ENCODE results near the gene AKT2.

The AKT2 gene

DNA sequence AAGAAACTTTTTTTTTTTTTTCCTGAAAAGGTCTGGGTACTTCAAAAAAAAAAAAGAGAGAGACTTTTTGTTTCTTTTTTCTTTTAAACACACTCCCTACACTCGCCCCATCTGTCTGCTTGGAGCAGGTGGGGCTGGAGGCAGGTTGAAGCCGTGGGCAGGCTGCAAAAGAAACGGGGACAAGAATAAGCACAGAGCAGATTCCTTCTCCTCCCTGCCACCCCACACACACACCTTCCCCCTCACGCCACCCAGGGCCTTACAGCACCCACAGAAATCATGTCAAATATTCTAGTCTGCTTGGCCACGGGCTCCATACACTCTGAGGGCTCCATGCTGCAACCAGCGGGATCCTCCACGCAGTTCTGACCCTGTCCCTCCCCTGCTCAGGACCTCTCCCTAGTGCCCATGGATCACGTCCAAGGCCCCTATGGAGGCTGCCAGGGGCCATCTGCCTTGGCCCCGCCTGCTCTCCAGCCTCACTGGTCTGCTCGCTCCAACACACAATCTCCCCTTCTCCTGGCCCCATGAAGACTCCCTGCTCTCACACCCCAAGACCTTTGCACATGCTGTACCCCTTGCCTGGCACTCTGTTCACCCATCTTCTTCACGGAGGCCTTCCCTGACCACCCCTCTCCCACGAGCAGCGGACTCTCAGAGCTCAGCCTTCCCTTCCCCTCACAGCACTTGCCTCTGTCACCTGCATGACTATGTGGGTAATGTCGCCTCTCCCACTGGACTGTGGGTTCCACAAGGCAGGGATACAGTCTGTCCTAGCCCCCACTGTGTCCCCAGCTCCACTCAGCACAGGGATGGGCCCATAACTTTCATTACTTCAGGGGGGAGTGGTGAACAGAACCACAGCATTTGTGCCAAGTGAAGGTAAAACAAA lies 11.4 kb downstream of the AKT2 start:
- DNase-seq (ENCODE audit: low read depth in 2 of 2): no peak

DNA sequence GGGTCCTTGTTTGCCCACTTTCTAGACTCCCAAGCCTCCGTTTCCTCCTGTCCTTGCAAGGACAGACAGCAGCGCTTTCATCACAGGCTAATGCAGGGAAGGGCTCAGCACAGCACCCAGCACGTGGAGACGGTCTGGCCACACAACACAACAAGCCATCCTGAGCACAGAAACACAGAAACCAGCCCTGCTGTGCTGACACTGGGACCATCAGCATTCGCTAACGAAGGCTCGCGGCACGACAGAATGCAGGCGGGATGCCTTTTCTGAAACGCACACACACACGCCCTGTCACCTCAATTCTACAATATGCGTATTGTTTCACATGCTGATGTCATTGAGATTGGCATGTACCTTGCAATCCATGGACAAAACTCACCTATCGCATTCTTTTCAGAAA lies 12.9 kb downstream of the AKT2 start:
- DNase-seq (ENCODE audit: low read depth in 2 of 2): no peak

DNA sequence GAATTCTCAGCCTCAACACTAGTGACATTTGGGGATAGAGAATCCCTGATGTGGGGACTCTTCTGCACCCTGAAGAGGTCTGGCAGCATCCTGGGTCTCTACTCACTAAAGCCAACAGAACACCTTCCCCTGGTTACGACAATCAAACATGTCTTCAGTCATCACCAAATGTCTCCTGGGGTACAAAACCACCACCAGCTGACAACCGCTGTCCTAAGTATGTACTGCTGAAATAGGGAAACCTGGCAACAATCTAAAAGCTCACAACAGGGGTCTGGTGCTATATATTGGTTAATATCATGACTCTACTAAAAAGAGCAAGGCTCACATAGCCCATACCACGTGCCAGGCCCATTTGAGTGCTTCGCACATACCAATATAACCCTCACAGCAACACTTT lies 13.4 kb downstream of the AKT2 start:
- no peak for DNase-seq (ENCODE audit: low read depth in 2 of 2)

DNA sequence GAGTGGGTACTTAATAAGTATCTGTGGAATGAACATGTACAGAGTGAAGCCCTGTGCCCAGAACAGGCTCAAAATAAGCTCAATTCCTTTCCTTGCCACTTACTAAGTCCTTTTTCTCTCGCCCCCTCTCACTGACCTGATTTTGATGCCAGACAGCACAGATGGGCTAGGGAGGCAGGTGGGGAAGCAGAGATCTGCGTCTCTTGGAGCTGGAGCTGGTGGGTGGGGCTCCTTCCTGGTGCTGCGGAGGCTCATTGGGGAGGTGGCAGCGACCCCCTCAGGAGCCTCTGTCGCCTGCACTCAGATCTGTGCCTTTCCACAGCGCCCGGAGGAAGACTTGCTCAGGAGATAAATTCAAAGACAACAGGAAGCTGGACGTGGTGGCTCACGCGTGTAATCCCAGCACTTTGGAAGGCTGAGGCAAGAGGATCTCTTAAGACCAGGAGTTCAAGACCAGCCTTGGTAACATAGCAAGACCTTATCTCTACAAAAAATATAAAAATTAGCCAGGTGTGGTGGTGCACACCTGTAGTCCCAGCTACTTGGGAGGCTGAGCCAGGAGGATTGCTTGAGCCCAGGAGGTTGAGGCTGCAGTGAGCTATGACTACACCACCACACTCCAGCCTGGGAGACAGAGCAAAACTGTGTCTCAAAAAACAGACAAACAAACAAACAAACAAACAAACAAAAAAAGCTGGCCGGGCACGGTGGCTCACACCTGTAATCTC lies 14.6 kb downstream of the AKT2 start:
- DNase-seq (ENCODE audit: low read depth in 2 of 2): no peak

DNA sequence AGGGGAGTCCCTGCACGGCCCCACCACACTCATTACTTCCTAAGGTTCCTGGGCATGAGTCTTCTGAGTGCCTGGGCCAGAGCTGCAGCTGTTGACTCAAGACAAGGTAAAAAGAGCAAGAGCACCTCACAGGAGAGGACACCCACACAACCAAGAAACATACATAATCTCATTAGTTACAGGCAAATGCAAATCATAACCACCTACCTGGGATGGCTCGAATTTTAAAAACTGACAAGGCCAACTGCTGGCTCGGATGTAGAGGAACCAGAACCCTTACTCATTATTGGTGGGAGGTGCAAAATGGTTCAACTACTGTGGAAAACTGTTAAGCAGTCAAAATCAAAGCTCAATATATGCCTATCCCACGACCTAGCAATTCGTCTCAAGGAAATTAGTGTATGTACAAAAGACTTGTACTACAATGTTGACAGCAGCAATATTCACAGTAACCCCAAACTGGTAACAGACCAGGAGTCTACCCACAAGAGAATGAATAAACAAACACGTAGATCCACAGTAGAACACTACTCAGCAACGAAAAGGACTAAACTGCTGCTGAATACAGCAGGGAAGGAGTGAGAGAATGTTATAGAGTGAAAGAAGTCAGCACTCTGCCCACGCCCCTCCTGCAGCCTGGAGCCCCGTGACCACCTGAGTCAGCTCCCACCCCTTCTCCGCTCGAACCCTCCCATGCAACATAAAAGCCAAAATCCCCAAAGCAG lies 15.8 kb downstream of the AKT2 start:
- no peak for DNase-seq (ENCODE audit: low read depth in 2 of 2)

DNA sequence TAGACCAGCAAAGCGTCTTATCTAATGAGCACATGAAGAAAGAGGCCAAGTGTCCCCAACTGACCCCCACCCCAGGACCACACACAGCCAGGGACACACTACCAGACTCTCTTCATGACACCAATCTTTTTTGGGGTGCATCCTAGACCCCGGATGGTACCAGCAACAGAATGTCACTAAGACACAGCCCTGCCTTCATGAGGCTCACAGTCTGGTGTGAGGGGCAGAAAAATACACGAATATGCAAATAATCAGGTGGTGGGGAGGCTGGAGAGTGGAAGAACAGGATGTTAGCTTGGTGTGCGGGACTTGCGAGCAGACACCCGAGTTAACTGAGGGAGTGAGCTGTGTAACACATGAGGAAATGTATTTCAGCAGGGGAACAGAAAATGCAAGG lies 17.5 kb downstream of the AKT2 start:
- no peak for DNase-seq (ENCODE audit: low read depth in 2 of 2)

DNA sequence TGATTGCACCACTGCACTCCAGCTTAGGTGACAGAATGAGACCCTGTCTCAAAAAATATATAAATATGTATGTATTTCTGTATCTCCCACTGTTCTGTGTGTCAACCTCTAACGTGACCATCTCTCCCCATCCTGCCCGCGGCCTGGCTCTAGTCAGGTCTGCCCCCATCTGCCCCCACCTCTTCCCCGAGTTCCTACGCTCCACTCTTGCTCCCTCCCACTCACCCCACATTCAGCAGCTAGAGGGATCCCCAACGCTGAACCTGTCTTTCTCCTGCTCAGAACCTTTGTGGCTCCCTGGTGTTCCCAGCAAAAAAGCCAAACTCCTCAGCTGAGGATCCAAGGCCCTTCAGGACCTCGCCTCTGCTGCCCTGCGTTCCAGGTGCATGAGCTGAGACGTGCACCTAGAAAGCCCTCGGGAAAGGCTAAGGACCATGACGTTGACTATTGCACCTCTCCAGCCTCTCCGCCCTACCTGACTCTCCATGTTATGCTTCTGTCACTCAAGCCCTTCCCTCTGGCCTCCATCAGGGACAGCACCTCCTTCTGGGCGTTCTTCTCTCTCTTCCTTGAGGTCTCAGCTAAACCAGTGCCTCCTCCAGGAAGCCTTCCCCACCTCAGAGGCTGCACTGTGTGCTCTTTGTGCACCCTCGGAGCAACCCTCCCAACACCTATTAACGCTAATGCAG lies 18.1 kb downstream of the AKT2 start:
- no peak for DNase-seq (ENCODE audit: low read depth in 2 of 2)

DNA sequence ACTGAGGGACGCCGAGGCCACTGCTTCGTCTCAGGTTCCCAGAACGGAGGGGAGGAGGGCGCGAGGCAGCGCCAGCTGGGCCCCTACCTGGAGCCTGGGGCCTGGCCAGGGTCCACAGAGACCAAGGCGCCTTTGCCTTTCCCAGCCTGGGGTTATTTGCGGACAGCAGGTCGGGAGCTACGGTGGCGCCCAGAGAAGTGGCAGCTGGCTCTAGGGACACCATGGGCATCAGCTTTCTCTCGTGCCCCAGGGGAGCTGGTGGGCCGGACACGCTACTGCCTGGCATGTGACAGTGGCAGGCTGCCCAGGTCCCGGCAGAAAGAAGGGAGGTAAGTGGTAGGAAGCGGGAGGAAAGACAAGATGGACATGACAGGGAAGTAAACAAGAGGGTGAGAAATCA lies 19.0 kb downstream of the AKT2 start:
- no peak for DNase-seq (ENCODE audit: low read depth in 2 of 2)

DNA sequence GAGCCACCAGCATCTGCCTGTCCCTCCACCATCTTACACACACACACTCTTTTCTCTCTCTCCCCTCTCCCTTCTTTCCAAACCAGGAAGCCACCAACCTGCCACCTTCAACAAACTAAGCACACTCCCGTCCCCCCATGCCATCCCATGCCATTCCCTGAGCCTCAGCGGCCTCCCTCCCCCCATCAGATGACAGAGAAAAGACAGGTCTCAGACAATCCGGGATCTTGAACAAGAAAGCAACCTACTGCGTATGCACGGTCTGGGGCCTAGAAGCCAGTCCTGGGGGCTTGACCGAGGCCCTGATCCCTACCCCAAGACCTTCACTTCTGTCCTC lies 19.4 kb downstream of the AKT2 start:
- no peak for DNase-seq (ENCODE audit: low read depth in 2 of 2)

DNA sequence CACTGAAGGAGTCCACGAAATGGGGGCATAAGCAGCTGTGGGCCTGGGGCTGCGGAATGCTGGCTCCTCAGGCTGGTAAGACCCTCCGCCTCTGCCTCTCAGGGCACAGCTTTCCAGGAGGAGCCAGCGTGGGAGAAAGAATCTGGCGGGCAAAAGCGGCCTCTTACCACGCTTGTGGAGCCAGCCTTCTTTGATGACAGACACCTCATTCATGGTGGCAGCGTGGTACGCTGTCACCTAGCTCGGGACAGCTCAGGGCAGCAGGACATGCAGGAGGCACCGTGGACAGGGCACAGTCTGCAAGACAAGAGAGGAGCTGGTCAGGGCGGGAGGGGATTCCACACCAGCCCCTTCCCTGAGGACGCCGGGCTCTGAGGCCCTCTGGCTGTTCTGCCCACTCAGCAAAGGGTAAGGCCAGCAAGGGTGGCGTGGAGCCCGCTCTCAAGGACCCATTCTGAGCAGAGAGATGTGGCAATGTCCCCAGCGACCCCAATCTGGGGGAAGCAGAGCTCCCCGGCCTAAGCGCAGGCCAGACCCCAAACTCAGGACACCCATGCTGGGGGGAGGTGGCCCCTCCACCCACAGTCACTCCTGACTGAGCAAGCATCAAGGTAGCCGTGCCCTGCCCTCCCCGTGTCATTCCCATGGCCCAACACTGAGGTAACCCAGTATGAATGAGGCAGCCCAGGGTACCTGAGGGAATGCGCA lies 19.9 kb downstream of the AKT2 start:
- DNase-seq (ENCODE audit: low read depth in 2 of 2): no peak

DNA sequence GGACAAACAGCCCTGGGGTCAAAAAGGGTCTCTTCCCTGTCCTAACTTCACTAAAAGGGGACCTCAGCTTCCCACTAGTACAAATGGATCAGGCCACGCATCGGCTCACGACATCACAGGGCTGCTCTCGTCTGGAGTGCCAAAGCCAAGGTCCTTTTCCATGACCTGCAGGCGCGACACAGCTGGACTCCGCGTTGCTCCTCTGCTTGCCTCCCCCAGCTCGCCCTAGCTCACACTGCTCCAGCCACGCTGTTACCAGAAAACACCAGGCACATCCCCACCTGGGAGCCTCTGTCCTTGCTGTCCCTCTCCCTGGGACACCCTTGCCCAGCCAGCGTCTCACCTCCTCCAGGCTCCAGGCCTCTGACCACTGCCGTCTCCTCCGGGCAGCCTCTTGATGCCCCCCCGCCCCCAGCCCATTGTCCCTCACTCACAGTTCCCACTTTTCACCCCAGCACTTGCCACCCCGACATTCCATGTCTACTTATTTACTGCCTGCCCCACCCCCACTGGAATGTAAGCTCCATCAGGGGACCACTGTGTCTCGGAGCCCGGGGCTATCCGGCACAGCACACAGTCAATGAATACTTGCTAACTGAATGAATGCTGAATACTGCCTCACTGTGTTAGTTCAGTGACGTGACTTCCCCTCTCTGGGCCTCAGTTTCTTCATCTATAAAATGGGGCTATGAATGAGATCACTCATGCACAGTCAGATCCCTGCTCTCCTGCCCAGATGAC lies 20.7 kb downstream of the AKT2 start:
- no peak for DNase-seq (ENCODE audit: low read depth in 2 of 2)

DNA sequence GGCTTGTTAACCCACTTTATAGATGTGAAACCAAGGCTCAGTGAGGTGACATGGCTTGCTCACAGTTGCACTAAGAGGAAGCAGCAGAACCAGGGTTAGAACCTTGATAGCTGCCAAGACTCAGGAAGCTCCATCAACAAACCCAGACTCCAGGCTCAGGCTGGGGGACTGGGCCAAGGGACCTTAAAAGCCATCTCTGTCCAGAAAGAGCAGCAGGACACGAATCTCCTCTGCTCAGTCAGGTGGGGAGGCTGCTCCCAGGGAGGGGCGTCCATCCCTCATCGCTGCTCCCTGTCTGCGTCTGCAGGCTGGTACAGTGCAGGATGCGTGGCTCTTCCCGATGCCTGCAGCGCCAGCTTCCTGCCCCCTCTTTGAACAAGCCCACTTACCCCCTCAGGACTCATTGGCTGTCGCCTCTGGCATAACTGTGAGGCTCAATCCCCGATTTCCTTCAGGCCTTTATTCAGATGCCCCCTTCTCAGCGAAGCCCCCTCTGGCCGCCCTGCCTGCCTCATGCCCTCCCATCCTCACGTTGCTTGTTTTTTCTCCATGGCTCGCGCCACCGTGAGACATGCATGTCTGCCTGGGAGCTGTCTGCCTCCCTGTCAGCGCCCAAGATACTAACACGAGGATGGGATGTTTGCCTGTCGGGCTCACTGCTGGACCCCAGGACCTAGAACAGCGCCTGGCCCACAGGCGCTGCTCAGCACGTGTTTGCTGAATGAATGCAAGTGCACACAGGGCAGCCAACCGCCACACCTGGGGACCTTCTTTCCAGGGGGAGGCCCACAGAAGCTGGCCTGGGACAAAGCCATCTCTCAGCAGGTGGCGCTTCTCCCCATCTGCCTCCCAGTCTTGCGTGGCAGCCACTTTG lies 21.5 kb downstream of the AKT2 start:
- no peak for DNase-seq (ENCODE audit: low read depth in 2 of 2)

DNA sequence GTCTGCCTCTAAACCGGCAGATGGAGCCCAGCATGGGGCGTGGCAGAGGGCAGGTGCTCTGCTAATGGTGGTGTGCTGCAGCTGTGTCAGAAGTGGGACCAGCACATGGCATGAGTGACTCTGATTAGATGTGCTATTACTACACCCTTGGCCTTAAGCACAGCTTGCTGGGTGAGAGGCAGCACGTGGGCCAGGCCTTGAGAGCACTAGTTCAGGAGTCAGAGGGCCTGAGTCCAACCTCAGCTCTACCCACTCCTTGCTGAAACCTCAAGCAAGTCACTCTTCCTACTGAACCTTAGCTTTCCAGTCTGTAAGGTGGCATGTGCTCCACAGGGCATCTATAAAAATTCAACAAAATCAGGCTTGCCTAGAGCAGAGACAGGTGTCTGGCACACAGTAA lies 22.7 kb downstream of the AKT2 start:
- no peak for DNase-seq (ENCODE audit: low read depth in 2 of 2)

DNA sequence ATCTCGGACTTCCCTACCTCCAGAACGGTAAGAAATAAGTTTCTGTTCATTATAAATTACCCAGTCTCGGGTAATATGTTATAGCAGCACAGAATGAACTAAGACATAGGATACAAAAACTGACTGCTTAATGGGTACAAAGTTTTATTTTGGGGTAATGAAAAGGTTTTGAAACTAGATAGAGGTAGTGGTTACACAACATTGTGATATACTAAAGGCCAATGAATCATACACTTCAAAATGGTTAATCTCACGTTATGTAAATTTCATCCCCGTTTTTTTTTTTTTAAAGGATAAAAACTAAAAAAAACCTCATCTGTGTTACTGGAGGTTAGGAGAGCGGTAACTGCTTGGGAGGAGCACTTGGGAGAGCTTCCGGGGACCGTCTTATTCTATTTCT lies 23.5 kb downstream of the AKT2 start:
- DNase-seq (ENCODE audit: low read depth in 2 of 2): no peak

DNA sequence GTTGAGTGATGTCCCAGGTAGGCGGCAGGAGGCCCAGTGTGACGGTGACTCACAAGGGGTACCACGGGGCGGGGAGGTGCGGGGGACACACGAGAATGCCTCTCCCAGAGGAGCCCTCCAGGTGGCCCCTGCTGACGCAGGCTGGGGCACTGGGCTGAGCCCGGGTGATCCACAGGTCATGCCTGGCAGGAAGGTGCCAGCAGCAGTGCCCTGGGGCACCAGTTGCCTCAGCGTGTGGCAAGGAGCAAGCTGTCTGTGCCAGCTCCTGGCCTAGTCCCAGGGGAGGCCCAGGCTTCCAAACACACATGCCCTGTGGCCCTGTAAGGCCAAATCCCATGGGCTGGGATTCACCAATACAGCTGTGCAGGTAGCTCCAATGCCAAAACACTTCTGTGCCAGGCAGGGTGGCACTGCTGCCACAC lies 28.0 kb downstream of the AKT2 start:
- DNase-seq (ENCODE audit: low read depth in 2 of 2): no peak

DNA sequence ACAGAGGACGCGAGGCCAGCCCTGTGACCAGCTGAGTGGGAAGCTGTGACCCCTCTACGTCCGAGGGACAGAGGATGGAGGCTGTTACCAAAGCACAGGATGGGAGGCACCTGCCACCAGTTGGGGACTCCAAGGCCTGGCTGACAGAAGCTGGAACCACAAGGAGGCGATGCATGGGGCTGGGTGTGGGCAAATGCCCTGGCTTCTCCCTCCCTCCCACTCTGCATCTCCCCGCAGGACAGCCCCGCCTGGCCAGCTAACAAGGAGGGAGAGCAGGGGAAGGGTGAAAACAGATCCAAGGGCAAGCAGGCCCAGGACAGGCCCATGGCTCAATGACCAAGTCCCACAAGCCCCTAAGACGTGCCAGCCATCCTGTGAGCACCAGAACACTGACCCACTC lies 28.6 kb downstream of the AKT2 start:
- no peak for DNase-seq (ENCODE audit: low read depth in 2 of 2)

DNA sequence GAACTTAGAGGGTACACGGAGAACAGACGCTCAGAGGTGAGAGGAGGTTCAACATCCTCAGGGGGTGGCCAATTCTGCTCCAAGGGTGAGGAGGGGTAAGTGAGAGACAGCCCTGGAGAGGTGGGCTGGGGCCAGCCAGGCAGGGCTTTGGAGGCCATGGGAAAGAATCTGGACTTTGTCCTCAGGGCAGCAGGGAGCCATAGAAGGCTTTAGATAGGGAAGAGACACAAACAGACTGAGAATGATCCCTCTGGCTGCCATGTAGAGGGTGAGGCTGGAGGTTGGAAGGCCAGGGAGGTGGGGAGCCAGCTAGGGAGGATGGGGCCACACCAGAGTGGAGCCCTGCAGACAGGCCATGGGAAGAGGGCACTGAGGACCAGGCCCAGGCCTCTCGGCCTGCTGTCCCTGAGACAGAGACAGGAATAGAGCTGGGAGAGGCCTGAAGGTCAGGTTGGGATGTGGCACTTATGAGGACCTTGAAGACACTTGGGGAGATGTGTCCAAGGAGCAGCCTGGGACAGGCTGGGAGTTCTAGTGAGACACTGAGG lies 29.5 kb downstream of the AKT2 start:
- DNase-seq (ENCODE audit: low read depth in 2 of 2): no peak

DNA sequence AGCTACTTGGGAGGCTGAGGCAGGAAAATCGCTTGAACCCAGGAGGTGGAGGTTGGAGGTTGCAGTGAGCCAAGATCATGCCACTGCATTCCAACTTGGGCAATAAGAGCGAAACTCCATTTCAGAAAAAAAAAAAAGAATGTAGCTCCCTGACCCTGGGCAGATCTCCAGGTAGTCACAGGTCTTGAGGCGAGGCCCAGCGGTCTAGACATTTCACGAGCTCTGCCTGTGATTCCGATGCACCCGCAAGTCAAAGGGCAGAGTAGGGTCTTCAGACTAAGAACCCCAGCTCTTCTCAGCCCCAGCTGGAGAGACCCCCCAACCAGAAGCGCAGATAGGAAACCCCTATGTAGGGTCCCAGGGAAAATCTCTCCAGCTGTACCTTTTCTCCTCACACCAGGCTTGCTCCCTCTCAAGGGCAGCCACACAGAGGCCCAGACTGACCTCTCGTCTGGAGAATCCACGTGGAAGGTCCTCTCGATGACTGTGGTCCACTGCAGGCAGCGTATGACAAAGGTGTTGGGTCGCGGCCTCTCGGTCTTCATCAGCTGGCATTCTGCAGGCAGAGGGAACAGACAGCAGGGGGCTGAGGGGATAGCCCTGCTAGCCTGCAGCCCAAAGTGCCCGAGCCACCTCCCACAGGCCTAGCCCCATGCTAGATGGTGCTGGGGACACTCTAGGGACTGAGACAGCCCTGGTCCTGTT lies 30.3 kb downstream of the AKT2 start:
- DNase-seq (ENCODE audit: low read depth in 2 of 2): no peak

DNA sequence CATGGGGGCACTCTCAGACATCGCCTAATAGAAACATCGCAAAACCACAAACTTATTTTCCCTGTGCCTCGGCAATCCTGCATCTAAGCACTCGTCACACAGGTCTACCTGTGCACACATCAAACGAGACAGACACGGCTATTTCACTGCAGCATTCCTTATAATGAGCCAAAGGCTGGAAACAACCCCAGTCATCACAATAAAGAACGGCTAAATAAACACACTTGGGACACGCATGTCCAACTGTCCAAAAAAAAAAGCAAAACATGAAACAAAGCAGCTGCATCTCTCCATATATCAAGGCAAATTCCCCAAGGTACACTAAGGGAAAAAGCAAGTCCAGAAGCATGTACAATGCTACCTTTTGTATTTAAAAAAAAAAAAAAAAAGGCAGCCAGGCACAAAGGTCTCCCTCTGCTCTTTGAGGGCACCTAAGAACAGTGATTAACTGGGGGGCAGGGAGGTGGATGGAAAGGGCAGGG lies 31.5 kb downstream of the AKT2 start:
- DNase-seq (ENCODE audit: low read depth in 2 of 2): no peak
